HUDEP-2 (cell line): ENCODE data around the gene ELAVL3.
"Not testable (repeated sequence)": the region's sequence is repeated elsewhere in the genome, so short reads cannot be mapped to it uniquely, and the experiment has no call there.

Source experiments
- DNase-seq, 76 experiments: peaks; one replicate each; lab custom pipeline; 2025; ENCODE audit not compliant: unreplicated experiment in 76 of 76; lab: John Stamatoyannopoulos, UW

ELAVL3 gene

DNA sequence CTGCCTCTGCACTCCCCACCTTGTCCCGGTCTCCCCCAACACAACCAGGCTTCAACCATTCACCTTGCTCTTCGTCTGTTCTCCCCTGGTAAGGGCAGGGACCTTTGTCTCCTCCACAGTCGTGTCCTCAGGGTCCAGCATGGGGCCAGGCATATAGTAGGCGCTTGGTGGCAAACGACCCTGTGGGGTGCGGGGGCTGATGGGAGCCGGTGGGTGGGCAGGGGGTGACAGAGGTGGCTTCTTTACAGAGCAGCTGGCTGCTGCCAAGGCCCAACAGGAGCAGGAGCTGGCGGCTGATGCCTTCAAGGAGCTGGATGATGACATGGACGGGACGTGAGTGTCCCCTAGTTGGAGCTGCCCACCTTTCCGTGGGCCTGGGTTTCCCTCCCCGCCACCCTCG is 35.7 kb downstream of the ELAVL3 start:
- DNase-seq, result no peak

DNA sequence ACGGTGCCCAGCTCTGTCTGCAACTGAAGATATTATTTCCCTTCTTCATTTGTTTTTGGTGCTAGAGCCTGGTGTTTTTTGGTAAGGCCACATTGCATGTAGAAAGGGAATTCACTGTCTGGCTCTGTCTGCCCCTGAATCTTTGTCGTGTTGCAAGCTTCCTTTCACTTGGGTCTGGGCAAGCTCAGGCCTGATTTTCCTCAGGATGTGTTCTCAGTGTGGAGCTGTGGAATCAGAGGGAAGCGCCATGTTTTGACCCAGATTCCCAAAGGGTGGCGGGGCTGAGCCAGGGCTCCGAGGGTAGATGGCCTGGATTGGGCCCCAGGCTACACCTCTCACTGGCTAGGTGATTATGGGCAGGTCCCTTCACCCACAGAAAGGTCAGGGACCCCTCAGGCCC is 36.8 kb downstream of the ELAVL3 start:
- no peak for DNase-seq

- DNase-seq, result no peak
These were observed 42.9 kb downstream of the ELAVL3 start for GRCh38 chr19:11437955-11438354.

- peak in 37 of 76 experiments; percentile 10 to 57 (median 34) for DNase-seq
These were observed 45.0 kb downstream of the ELAVL3 start for GRCh38 chr19:11435833-11436313.

DNA sequence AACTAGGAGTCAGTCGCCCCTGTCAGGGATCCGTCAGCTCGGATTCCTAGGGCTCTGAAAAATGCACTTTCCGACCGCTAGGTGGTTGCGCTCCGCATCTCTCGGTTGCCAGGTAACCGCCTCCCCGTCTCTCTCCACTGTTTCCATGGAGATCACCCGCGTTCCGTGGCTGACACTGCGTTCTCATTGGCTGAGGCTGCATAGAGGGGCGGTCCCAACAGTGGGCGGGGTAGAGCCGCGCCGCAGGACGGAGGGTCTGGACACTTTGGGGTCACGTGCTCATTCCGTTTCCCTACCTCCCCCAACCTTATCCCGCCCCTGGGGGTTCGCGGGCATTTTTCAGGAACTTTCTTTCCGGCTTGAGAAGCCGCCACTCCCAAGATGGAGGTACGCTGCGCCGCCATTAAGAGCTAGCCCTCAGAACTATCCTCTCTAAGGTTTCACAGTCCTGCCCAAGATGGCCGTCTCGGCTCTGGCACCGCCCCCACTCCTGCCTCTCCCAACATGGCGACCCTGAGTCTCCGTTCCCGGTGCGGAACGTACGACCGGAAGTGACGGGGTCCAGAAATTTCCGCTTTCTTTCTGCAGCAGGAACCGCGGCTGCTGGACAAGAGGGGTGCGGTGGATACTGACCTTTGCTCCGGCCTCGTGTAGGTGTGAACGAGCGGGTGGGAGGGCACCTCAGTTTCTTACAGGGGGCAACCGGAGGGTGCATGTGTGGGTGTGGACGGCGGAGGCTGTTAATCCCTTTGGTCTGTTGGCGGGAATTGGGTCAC is 45.6 kb downstream of the ELAVL3 start, which contains the start of the genes ODAD3 and PRKCSH:
Gene ODAD3, minus strand, starts transcription at position 65 of the 776 bp plus-strand sequence. CDS start 105 bp downstream, outside the sequence.
Gene PRKCSH, plus strand, starts transcription at position 579 of the 776 bp plus-strand sequence. CDS start 483 bp downstream, outside the sequence.
- DNase-seq, result peak; percentile 85 to 100 (median 100)

GRCh38 chr19:11434703-11435056 is 46.2 kb downstream of the ELAVL3 start:
- no peak for DNase-seq

DNA sequence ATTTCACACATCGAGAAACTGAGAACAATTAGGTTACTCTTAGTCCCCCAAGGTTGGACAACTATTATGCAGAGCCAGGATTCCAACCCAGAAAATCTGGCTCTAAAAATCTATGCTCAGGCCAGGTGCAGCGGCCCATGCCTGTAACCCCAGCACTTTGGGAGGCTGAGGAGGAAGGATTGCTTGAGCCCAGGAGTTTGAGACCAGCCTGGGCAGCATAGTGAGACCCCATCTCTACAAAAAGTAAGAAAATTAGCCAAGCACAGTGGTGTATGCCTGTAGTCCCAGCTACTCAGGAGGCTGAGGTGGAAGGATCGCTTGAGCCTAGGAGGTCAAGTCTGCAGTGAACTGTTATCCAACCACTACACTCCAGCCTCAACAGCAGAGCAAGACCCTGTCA is 47.3 kb downstream of the ELAVL3 start:
- DNase-seq, result not testable (repeated sequence)

DNA sequence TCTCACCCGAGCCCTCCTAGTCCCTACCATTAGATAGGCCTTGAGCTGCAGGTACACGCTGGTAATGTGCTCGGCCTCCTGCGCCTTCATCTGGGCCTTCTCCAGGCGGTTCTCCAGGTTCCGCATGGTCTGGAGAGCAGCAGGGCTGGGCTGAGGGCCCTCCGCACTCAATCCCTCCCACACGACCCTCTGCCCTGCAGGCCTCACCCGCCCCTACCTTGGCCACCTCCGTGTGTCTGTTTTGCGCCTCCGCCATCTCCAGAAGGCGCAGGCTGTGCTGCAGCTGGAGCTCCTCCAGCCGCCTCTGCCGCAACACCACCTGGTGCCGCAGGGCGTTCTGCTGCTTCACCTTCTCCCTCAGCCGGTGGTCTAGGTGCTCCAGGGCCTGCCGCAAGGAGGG is 54.2 kb downstream of the ELAVL3 start:
- no peak for DNase-seq

DNA sequence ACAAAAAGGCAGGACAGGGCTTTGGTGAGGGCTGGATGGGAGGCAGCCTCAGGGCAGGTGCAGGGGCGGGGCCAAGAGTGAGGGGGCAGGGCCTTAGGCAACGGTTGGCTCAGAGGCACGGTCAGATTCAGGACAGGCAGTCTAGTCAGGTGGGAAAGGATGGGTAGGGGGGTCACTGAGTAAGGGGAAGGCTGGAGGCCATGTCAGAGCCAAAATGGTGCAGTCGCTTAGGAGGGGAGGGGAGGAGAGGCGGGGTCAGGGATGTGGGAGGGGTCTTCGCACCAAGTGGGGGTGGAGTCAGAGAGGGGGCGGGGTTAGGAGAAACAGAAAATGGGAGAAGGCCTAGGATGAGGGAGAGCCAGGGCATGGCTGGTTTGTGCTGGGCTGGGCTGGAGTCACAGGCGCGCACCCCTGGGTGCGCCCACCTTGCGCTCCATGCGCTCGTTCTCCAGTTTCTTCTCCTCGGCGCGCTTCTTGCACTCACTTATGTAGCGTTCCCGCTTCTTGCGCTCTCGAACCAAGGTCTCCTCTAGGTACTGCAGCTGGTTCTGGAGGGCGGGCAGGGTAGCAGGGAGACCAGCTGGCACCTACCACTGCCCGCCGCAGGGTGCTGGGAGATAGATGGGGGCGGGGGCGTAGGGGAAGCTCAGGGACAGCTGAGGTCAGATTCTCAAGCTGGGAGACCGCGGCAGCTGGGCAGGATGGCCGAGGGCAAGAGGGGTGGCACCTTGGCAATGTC is 55.0 kb downstream of the ELAVL3 start:
- DNase-seq, result no peak

- DNase-seq, result no peak
These were observed 57.1 kb downstream of the ELAVL3 start for GRCh38 chr19:11423791-11424181.

GRCh38 chr19:11423164-11423790 is 57.6 kb downstream of the ELAVL3 start:
- DNase-seq, result no peak

GRCh38 chr19:11422163-11423065 is 58.4 kb downstream of the ELAVL3 start:
- peak in 34 of 76 experiments; percentile 1 to 74 (median 32) for DNase-seq

DNA sequence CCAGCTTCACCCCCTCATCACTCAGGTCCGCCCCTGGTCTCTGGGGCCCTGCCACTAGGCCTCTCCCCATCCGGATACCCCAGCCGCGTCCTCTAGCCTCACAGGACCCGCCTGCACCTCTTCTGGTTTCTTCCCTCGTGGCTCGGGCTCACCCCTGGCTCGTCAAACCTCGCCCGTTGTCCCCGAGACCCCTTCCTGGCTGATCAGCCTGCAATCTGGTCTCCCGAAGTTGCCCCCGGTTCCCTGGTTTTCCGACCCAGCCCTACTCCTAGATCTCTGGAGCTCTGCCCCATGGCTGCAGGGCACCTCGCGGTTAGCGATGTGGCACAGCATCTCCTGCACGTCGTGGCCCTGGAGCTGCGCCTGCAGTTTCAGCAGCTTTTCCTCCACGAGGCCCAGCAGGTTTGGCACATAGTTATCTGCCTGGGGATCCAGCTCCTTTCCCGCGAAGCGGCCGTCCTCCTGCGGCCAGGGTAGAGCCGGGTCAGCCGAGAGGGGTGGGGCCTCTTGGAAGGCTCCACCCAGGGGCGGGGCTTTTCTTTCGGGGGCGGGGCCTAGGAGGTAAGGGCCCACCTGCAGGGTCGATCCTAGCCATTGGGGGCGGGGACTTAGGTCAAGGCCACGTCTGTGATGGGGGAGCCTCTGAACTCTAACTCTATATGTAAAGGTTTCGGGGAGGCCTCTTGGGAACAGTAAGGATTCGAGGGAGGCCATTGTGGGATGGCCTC is 59.3 kb downstream of the ELAVL3 start:
- peak in 32 of 76 experiments; percentile 12 to 74 (median 26) for DNase-seq

DNA sequence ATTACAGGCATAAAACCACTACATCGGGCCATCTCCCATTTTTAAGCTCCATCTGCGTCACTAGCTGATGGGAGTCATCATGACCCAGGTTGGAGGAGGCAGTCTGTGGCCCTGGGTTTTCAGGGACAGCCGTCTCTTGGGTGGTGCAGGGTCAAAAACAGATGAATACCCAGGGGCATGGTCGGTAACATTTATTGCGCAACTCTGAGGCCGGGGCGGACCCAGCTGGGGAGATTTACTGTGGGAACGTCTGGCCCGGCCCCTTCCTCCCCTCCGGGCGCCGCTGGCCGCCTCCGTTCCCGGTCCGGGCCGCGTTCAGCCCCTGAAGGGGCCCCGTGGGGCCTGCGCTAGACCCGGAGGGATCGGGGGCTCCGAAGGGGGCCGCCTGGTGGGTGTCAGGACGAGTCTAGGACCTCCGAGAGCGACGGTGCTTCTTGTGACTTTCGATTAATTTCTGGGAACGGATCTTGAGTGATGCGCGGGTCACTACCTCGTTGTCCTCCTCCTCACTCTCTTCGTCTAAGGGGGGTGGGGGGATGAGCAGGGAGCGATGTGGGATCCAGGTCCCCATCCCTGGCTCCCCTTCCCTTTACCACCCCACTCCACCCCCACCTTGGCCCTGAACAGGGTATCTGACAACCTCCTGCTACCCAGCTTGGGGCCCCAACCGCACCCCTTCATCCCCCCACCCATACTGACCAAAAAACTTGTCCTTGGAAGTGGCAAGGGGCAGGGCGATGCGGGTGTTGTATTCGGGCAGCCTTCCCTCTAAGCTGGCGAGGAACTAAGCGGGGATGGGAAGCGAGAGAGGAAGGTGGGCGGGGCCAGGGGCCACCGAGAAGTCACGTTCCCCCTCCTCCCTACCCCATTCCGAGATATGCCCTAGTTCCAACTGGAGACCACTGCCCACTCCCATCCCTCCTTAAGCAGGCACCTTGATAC is 60.1 kb downstream of the ELAVL3 start:
- no peak for DNase-seq

DNA sequence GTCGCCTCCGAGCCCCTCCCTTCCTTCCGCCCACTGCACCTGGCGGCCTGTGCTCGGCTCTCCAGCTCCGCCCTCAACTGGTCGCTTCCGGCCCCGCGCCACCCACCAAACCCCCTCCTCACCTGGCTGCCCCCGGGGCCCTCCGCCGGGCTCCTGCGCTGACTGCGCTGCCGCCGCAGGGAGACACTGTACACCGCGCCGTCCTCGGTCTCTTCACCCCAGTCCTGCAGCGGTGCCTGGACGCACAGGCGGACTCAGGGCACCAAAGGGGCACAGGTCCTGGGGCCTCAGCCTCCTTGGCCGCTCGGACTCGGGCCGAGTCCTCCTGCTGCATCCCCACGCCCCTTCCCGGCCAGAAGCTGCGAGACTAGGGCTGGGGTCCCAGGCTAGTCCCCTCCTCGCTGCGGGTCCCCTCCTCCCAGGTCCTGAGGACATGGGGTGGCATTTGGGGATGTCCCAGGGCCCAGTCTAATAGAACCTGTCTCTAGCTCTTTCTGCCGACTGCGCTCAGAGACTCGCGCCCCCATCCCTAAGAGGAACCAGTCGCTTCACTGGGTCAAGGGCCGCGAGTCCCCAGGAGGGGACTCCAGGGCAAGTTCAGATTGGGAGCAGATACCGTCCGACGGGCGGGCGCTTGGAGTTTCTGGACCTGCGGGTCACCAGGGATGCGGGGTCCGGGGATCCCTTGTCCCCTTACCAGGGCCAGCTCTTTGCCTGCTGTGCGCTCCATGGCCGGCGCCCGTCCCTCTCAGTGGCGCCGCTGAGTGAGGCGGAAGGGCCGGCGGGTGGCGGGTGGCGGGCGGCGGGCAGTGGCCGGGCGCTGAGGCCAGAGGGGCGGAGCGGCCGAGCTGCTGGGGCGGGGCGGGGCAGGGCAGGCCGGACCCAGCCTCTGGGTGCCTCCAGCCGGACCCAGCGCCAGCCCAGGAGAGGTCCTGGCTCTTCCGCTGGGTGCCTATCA is 62.0 kb downstream of the ELAVL3 start, which contains the start of gene RGL3:
Gene RGL3, minus strand, starts transcription at position 766 of the 958 bp plus-strand sequence. Its CDS starts 36 bp downstream, at position 730.
- peak in 1 of 76 experiments; percentile 4 for DNase-seq

GRCh38 chr19:11418094-11418548 is 62.7 kb downstream of the ELAVL3 start:
- DNase-seq, result no peak
